ENCODE measurements around the gene ZNF638.

ZNF638 gene

DNA sequence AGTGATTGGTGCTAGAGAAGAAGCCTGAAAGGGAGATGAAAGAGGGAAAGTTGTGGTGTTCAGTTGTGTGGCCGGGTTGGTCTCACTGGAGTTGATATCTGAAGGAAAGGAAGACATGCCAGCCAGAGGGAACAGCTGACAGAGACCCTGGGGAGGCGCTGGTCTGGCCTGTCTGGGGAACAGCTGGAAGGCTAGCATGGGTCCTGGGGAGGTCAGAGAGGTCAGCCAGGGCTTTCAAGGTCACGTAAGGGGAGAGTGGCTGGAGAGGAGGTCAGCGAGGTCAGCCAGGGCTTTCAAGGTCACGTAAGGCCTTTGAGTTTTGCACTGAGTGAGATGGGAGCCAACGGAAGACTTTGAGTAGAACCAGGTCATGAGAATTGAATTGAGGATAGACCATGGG is 132.8 kb downstream of the ZNF638 start:
- POLR2A ChIA-PET, result no interaction called here

DNA sequence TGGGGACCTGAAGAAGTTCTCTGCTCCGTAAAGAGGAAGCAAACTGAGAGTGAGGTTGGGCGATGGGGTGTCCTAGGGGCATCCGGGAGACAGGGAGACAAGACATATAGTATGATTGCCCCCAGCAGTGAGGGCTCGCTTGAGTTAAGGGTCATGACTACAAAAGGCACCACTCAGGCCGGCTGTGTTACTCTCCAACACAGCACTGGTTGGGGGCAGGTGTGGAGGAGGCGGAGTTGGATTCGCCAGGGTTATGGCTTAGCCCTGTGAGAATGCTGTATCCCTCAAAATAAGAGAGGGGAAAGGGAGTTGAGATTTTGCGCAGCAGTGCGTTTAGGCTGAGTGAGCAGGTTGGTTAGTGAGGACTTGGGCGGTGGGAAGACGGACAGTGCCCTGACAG is 133.8 kb downstream of the ZNF638 start:
- Histone ChIP-seq H3K4me3 (ENCODE audit: low read depth, low read length) (no peak overlapping the region), H3K36me3 (ENCODE audit: control insufficient read depth in 2 of 2, insufficient read depth in 1 of 2, low read length in 2 of 2) (no peaks in the 10 kb centered on the region), H3K4me1 (ENCODE audit: control insufficient read depth, insufficient read depth, low read length) (no peaks in the 10 kb centered on the region), H3K27ac (ENCODE audit: extremely low read depth, low read depth, low read length) (no peak overlapping the region), H3K9me3 (ENCODE audit: control insufficient read depth, insufficient read depth, low read depth, low read length) (no peaks in the 10 kb centered on the region)
- POLR2A ChIA-PET, result no interaction called here
- TF ChIP-seq ZBTB48 (tag by site-specific recombination; IDR thresholded peaks at IDR 0.05), result no peak
- no peak for TF ChIP-seq ZBTB20 (tag by site-specific recombination; IDR thresholded peaks at IDR 0.05)
- TF ChIP-seq, protein P1, sequence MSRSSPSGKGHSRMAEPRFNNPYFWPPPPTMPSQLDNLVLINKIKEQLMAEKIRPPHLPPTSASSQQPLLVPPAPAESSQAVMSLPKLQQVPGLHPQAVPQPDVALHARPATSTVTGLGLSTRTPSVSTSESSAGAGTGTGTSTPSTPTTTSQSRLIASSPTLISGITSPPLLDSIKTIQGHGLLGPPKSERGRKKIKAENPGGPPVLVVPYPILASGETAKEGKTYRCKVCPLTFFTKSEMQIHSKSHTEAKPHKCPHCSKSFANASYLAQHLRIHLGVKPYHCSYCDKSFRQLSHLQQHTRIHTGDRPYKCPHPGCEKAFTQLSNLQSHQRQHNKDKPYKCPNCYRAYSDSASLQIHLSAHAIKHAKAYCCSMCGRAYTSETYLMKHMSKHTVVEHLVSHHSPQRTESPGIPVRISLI (tag by site-specific recombination; IDR thresholded peaks at IDR 0.05), result no peak
- no peak for TF ChIP-seq ZNF350 (tag by site-specific recombination; IDR thresholded peaks at IDR 0.05)
- no peak for TF ChIP-seq ZNF10 (tag by site-specific recombination; IDR thresholded peaks at IDR 0.05)
- no peak for TF ChIP-seq ZNF639 (tag by site-specific recombination; IDR thresholded peaks at IDR 0.05)
- TF ChIP-seq, protein P2, sequence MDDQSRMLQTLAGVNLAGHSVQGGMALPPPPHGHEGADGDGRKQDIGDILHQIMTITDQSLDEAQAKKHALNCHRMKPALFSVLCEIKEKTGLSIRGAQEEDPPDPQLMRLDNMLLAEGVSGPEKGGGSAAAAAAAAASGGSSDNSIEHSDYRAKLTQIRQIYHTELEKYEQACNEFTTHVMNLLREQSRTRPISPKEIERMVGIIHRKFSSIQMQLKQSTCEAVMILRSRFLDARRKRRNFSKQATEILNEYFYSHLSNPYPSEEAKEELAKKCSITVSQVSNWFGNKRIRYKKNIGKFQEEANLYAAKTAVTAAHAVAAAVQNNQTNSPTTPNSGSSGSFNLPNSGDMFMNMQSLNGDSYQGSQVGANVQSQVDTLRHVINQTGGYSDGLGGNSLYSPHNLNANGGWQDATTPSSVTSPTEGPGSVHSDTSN (CRISPR knock-in tag; IDR thresholded peaks at IDR 0.05), result no peak
- no peak for TF ChIP-seq GLIS2 (tag by site-specific recombination; IDR thresholded peaks at IDR 0.05)
- no peak for TF ChIP-seq ZNF624 (tag by site-specific recombination; IDR thresholded peaks at IDR 0.05)
- TF ChIP-seq ZNF514 (tag by site-specific recombination; IDR thresholded peaks at IDR 0.05), result no peak
- TF ChIP-seq ZNF660 (tag by site-specific recombination; IDR thresholded peaks at IDR 0.05), result no peak
- no peak for TF ChIP-seq ZNF112 (tag by site-specific recombination; IDR thresholded peaks at IDR 0.05)
- TF ChIP-seq, protein P3, sequence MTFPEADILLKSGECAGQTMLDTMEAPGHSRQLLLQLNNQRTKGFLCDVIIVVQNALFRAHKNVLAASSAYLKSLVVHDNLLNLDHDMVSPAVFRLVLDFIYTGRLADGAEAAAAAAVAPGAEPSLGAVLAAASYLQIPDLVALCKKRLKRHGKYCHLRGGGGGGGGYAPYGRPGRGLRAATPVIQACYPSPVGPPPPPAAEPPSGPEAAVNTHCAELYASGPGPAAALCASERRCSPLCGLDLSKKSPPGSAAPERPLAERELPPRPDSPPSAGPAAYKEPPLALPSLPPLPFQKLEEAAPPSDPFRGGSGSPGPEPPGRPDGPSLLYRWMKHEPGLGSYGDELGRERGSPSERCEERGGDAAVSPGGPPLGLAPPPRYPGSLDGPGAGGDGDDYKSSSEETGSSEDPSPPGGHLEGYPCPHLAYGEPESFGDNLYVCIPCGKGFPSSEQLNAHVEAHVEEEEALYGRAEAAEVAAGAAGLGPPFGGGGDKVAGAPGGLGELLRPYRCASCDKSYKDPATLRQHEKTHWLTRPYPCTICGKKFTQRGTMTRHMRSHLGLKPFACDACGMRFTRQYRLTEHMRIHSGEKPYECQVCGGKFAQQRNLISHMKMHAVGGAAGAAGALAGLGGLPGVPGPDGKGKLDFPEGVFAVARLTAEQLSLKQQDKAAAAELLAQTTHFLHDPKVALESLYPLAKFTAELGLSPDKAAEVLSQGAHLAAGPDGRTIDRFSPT (tag by site-specific recombination; IDR thresholded peaks at IDR 0.05), result no peak
- TF ChIP-seq REPIN1 (tag by site-specific recombination; IDR thresholded peaks at IDR 0.05; ENCODE audit: low read depth), result no peak
- CTCF ChIA-PET, result interaction anchor here (0.5 kb wide), 1 partner anchor 439 kb away, joined by 3 read pairs; no protein-coding TSS in a partner anchor

More for the DNA sequence above, 132.8 kb downstream of the ZNF638 start:
- Histone ChIP-seq H3K4me3 (ENCODE audit: low read depth, low read length) (no peak overlapping the region), H3K4me1 (ENCODE audit: control insufficient read depth, insufficient read depth, low read length) (no peaks in the 10 kb centered on the region), H3K36me3 (ENCODE audit: control insufficient read depth in 2 of 2, insufficient read depth in 1 of 2, low read length in 2 of 2) (no peaks in the 10 kb centered on the region), H3K9me3 (ENCODE audit: control insufficient read depth, insufficient read depth, low read depth, low read length) (no peaks in the 10 kb centered on the region), H3K27ac (ENCODE audit: extremely low read depth, low read depth, low read length) (no peak overlapping the region)
- TF ChIP-seq MZF1 (tag by site-specific recombination; IDR thresholded peaks at IDR 0.05; ENCODE audit: borderline replicate concordance), result no peak
- TF ChIP-seq BCL11B (tag by site-specific recombination; IDR thresholded peaks at IDR 0.05; ENCODE audit: low read depth), result 0 out of 2 replicates have a peak, but pooled peaks have one; percentile 19
- no peak for TF ChIP-seq ZNF350 (tag by site-specific recombination; IDR thresholded peaks at IDR 0.05)
- TF ChIP-seq, protein P4, sequence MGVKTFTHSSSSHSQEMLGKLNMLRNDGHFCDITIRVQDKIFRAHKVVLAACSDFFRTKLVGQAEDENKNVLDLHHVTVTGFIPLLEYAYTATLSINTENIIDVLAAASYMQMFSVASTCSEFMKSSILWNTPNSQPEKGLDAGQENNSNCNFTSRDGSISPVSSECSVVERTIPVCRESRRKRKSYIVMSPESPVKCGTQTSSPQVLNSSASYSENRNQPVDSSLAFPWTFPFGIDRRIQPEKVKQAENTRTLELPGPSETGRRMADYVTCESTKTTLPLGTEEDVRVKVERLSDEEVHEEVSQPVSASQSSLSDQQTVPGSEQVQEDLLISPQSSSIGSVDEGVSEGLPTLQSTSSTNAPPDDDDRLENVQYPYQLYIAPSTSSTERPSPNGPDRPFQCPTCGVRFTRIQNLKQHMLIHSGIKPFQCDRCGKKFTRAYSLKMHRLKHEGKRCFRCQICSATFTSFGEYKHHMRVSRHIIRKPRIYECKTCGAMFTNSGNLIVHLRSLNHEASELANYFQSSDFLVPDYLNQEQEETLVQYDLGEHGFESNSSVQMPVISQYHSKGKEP (tag by site-specific recombination; IDR thresholded peaks at IDR 0.05), result no peak
- TF ChIP-seq ZNF558 (tag by site-specific recombination; IDR thresholded peaks at IDR 0.05), result no peak
- TF ChIP-seq HOXD13 (CRISPR knock-in tag; IDR thresholded peaks at IDR 0.05; ENCODE audit: borderline replicate concordance), result no peak
- CTCF ChIA-PET, result interaction anchor here (0.7 kb wide), 1 partner anchor 10 kb away, joined by 3 read pairs; no protein-coding TSS in a partner anchor
